HG02870 (cell line): ENCODE measurements around the gene CREB3L1.

ENCODE experiments used
- ATAC-seq: cut with Tn5 transposase; IDR thresholded peaks from one replicate; pipeline ENCODE4 v1.9.1; 2021; ENCODE audit warnings: mild to moderate bottlenecking, moderate library complexity; ENCODE audit not compliant: unreplicated experiment

Gene CREB3L1

GRCh38 chr11:46321757-46322156 lies 44.3 kb downstream of the CREB3L1 start:
- ATAC-seq = no peak

DNA sequence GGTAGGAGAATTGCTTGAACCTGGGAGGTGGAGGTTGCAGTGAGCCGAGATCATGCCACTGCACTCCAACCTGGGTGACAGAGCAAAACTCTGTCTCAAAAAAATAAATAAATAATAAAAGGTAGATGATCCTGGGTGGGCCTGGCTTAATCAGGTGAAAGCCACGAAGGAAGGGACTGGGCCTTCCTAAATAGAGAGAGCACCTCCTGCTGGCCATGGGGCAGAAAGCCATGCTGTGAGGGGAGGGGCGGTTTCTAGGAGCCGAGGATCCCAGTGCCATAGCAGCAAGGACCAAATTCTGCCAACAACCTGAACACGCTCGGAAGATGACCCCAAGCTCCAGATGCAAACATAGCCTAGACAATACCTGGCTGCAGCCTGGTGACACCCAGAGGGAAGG lies 45.3 kb downstream of the CREB3L1 start:
- no peak for ATAC-seq

DNA sequence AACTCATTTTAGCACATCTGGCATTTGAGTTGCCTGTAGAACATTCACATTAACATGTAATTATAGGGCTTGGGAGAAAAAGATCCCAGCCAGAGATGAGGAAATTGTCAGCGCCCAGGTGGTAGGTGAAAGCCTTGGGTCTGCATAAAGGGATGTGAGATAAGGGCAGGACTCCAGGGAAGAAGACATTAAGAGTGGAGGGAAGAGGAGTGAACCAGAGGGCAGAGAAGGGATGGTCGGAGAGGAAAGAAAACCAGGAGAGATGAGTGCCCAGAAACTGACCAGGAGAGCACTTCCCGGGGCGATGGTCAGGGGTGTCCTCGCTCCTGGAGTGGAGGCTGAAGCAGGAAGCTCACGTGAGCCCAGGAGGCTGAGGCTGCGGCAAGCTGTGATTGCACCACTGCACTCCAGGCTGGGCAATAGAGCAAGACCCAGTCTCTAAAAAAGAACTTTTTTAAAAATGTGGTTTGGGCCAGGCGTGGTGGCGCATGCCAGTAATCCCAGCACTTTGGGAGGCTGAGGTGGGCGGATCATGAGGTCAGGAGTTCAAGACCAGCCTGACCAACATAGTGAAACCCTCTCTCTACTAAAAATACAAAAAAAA lies 49.5 kb downstream of the CREB3L1 start:
- ATAC-seq = no peak

- no peak for ATAC-seq
Observed at GRCh38 chr11:46327829-46328228, 50.4 kb downstream of the CREB3L1 start.

DNA sequence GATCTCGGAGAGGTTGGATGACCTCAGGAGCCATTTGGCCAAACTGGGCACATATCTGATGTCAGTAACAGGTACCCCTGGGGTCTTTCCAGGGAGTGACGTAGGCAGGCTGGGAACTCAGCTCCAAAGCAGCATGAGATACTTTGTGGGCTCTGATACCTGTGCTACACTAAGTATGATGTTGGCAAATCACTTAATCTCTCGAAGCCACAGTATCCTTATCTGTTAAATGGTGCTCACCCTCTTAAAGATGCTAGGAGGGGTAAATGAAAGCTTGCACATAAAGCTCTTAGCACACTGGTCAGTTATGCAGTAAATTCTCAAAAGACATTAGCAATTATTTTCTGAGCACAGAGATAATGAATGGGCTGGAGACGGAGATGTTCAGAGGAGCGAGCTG lies 52.7 kb downstream of the CREB3L1 start:
- no peak for ATAC-seq

DNA sequence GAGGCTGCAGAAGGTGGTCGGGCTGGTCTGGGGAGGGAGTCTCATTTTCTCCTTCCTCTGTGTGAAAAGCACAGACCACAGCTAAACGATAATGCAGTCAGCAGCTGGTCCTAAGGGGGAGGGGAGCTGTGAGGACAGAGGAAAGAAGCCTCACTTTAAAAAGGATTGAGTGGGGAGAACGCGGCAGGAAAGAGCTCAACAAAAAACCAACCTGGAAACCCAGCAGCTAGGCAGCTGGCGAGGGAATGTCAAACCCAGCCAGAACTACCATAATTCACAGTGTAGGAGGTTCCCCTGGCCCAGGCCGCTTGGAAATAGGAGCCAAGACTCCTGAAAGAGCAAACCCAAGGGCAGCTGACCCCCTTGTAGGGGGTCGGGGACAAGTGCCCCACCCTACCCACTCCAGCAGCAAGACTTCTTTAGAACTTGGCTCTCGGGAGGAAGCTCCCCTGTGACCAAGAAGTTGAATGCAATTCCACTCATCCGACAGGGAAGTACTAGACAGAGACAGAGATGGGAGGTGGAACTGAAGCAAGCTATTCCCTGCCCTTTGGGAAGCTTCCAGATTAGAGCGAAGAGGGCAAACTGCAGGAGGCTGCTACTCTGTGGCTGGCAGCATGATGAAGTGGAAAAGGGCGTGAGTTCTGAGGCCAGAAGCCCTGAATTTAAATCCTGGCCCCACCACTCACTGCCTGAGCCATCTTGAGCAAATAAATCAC lies 53.3 kb downstream of the CREB3L1 start:
- ATAC-seq = no peak

DNA sequence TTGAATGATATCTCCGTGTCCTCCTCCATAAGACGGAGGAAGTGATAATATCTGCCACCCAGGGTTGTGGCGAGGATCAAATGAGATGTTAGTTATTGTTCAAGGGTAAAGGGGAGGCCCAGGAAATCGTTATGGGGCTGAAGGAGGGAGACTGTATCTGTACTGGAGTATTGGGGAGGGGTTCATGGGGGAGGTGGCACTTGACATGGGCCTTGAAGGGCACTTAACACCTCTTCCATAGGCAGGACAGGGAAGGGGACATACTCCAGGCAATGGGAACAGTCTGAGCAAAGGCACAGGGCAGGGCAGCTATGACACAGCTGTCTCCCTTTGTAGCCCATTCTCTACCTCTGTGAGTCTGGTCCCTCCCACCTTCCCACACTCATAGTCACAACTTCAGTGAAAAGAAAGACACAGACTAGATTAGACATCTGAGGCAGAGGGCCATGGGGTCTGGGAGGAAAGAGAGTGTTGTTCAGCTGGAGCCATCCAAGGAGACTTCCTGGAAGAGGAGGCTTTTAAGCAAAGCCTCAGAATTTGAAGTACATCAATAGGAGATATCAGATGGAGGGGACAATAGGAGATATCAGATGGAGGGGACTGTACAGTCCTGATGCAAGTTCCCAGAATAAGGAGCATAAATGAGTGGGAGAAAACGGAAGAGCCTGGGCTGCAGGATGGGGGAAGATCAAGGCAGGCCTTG lies 54.0 kb downstream of the CREB3L1 start:
- no peak for ATAC-seq

GRCh38 chr11:46332093-46332567 lies 54.7 kb downstream of the CREB3L1 start:
- no peak for ATAC-seq

- ATAC-seq = no peak
Observed at GRCh38 chr11:46332568-46333393, 55.3 kb downstream of the CREB3L1 start.

DNA sequence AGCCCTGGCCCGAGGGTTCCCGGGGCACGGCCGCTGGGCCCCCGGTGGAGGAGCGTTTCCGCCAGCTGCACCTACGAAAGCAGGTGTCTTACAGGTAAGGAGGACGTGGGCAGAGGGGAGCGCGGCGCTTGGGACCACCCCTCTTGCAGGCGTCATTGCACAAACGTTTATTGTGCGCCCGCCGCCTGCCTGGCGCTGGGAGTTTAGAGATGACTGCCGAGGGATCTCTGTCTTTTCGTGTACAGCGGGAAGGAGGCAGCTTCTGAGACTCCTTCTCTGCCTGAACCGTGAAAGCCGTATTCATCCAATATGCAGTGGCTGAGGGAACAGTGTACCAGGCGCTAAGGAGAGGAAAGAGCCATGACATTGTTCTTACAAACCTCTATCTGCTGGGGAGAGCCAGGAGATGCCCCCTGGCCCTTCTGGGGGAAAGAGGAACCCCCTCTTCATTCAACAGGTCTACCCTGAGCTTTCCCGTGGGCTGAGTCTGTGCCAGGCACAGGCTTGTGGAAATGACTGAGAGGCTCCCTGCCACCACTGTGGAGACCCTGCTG lies 56.0 kb downstream of the CREB3L1 start:
- ATAC-seq = no peak

GRCh38 chr11:46334211-46334610 lies 56.7 kb downstream of the CREB3L1 start:
- ATAC-seq = no peak

GRCh38 chr11:46335271-46335670 lies 57.8 kb downstream of the CREB3L1 start:
- no peak for ATAC-seq

DNA sequence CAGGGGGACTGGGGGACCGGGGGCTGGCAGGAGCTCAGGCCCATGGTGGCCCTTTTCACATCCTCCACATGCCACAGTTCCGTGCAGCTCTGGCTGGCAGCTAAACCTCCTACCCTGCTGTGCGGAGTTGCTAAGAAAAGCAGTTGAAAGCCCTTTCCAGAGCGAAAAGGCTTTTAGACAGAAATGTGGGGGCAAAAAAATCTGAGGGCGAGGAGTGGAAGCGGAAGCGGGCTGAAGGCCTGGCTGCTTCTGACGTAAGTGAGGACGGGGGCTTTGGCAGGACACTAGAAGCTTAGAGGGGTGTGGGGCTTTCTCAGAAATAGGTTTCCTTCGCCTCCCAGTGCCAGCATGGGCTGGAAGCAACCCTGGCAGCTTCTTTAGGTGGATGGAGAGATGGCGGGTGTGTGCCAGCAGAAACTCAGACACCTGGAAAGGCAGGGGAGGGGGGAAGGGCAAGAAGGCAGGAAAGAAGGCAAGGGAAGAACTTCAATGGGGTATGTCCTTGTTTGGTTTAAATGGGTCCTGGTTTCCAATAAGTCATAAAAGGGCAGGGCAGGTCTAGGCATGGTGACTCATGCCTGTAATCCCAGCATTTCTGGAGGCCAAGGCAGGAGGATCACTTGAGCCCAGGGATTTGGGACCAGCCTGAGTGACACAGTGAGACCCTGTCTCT lies 58.6 kb downstream of the CREB3L1 start:
- no peak for ATAC-seq

GRCh38 chr11:46336563-46337180 lies 59.2 kb downstream of the CREB3L1 start:
- no peak for ATAC-seq

- no peak for ATAC-seq
Observed at GRCh38 chr11:46337626-46338345, 60.3 kb downstream of the CREB3L1 start.

DNA sequence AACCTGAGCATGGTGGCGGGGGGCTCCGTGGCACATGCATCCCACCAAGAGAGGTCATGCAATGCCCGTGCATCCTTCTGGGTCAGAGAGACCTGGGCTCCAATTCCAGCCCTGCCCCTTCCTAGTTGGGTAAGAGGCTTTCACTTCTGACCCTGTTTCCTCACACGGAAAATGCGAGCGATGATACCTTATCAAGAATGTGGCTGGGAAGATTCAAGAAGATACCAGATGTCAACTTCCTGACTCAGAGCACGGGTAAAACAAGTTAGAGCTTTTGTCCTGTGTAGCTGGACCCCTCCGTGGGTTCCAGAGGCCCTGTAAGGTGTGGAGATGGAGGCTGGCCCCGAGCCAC lies 61.1 kb downstream of the CREB3L1 start:
- no peak for ATAC-seq

GRCh38 chr11:46338988-46339666 lies 61.7 kb downstream of the CREB3L1 start:
- no peak for ATAC-seq

DNA sequence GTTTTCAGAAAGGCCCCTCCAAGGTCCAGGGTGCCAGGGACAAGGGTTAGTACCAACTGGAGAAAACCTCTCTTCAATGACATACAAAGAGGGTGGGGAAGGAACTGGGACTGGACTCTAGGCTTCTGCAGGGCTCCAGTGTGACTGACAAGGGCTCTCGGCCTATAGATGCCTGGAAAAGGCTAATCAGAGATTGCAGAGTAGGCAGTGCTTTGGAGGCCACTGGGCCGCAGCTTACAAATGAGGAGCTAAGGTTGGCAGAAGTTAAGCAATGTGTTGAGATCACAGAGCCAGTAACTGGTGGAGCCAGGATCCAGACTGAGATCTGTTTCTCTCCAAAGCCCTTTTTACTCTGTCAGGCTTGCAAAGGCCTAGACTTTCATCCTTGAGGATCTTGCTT lies 62.4 kb downstream of the CREB3L1 start:
- ATAC-seq = no peak

- ATAC-seq = no peak
Observed at GRCh38 chr11:46341454-46341853, 64.0 kb downstream of the CREB3L1 start.
